GM19193 (cell line): ENCODE results near the gene DDX54.

Experiments
- POLR2A ChIP-seq: IDR thresholded peaks from 4 replicates; pipeline ENCODE4 v1.6.1; 2011; ENCODE audit not compliant: insufficient read depth, insufficient read length; ENCODE audit errors: extremely low read depth

DDX54 gene

GRCh38 chr12:113149361-113150150 is 35.7 kb downstream of the DDX54 start, which contains the start of gene CFAP73:
CFAP73 (plus strand) TSS chr12:113149724; CDS start chr12:113149858, 134 bp downstream.
- no peak for TF ChIP-seq POLR2A

- TF ChIP-seq POLR2A = no peak
Measured at GRCh38 chr12:113146999-113147398, 38.3 kb downstream of the DDX54 start.

- TF ChIP-seq POLR2A = no peak
Measured at GRCh38 chr12:113145720-113146551, 39.3 kb downstream of the DDX54 start.

GRCh38 chr12:113144806-113145205 is 40.5 kb downstream of the DDX54 start:
- no peak for TF ChIP-seq POLR2A

GRCh38 chr12:113143959-113144358 is 41.3 kb downstream of the DDX54 start:
- no peak for TF ChIP-seq POLR2A

- no peak for TF ChIP-seq POLR2A
Measured at GRCh38 chr12:113142886-113143332, 42.4 kb downstream of the DDX54 start.

- no peak for TF ChIP-seq POLR2A
Measured at GRCh38 chr12:113142173-113142885, 42.9 kb downstream of the DDX54 start.

- TF ChIP-seq POLR2A = no peak
Measured at GRCh38 chr12:113140706-113141105, 44.6 kb downstream of the DDX54 start.

GRCh38 chr12:113138826-113139225 is 46.5 kb downstream of the DDX54 start:
- no peak for TF ChIP-seq POLR2A

GRCh38 chr12:113137861-113138783 is 47.2 kb downstream of the DDX54 start:
- no peak for TF ChIP-seq POLR2A

GRCh38 chr12:113136990-113137511 is 48.2 kb downstream of the DDX54 start:
- TF ChIP-seq POLR2A = no peak

- TF ChIP-seq POLR2A = no peak
Measured at GRCh38 chr12:113136128-113136989, 48.9 kb downstream of the DDX54 start.

GRCh38 chr12:113135178-113136127 is 49.8 kb downstream of the DDX54 start, which contains the start of gene RASAL1:
RASAL1 (minus strand) TSS chr12:113135761; CDS start chr12:113135462, 299 bp downstream.
- TF ChIP-seq POLR2A = no peak
